NCI-H128 (cell line): ENCODE measurements around the gene AACS.
"Not testable (repeated sequence)": the region's sequence is repeated elsewhere in the genome, so short reads cannot be mapped to it uniquely, and the experiment has no call there.

ENCODE experiments used
- DNase-seq: peaks from one replicate; lab custom pipeline; 2025; ENCODE audit not compliant: unreplicated experiment; lab: John Stamatoyannopoulos, UW

AACS gene

DNA sequence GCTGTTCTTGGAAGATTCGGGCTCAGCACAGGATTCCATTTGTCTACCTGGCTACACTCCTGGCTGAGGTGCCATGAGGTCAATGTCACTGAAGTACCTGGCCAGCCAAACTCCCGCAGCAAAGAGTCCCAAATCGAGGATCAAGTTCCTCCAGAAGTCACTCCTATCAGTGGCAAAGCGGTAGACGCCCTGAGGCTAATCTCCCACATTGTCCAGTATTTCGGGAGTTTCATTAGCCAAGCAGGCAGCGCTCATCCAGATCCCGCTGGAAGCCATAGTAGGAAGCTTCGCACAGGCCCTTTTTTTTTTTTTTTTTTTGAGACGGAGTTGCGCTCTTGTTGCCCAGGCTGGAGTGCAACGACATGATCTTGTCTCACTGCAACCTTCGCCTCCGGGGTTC lies 8.9 kb upstream of the AACS start:
- no peak for DNase-seq

DNA sequence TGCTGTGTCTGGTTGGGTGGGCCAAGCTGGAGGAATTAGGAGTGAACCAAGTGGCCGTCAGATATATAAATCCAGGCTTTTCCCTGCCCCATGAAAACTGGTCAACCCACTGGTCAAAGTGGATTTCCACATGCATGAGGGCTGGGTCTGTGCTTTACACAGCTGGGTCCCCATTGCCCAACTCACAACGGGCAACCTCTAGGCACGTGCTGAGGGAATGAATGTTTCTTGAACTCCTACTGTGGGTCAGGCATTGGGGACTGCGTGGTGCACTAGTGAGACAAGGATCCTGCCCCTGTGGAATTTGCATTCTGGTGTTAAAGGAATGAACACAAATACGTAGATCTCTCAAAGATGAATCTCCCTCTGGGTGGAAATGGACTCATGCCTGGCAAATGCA lies 7.5 kb upstream of the AACS start:
- DNase-seq, result no peak

DNA sequence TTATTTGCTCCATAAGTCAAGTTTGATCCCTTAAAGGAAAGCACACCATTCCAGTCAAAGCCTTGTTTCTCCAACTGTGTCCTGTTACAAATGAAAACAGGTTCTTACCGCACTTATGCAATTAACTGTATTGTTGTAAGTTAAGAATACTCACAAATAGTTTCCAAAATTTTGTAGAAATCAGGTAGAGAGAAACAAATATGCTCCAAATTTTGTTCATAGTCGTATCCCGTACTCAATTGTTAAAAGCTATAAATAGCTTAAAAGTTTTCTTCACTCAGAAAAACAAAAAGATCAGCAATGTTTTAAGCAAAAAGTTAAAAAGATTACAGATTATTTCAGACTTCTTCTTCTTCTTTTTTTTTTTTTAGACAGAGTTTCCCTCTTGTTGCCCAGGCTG lies 4.0 kb upstream of the AACS start:
- no peak for DNase-seq

DNA sequence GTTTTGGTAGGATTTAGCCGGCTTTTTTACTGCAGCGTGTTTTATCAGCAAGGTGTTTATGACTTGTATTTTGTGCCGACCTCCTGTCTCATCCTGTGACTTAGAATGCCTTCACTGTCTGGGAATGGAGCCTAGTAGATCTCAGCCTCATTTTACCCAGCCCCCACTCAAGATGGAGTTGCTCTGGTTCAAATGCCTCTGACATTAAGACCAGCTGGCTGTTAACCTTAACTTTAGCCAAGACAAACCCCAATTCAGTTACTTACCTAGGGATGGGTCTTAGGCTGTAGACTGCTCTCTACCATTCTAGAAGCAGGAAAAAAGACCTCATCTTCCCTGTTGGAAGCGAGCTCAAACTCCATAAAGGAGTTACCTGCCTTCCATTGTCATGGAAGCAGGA lies 1.7 kb upstream of the AACS start:
- DNase-seq, result not testable (repeated sequence)

DNA sequence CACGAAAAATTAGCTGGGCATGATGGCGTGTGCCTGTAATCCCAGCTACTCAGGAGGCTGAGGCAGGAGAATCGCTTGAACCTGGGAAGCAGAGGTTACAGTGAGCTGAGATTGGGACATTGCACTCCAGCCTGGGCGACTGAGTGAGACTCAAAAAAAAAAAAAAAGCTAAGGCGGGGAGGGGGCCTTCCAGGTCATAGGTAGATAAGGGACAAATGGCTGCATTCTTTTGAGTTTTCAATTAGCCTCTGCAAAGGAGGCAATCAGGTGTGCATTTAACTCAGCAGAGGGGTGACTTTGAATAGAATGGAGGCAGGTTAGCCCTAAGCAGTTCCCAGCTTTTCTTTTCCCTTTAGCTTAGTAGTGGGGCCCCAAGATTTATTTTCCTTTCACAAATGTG lies 743 bp upstream of the AACS start:
- no peak for DNase-seq

DNA sequence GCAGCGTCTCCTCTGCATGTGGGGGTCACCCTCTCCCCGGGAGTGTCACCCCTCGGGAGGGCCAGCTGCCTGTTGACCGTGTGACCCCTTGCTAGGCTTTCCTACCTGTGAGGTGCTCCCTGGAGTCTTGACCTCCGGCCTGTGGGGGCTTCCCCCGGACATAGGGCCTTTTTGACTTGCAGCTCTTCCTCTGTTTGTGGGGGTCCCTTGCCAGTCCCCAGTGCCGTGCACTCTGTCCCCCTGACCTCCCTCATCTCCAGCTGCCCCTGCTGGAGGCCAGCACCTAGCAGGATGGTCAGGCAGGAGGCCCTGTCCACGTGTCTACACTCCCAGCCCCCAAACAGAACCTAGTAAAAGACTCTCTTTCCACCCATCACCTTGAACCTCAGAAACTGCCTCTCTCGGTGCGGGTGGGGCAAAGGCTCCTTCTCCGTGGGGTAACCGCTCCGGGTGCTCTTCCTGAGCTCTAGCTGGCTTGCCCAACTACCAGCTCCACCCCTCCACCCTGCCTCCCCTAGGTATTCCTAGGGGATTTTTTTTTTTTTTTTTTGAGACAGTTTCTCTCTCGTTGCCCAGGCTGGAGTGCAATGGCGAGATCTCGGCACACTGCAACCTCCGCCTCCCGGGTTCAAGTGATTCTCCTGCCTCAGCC lies 810 bp downstream of the AACS start:
- no peak for DNase-seq

DNA sequence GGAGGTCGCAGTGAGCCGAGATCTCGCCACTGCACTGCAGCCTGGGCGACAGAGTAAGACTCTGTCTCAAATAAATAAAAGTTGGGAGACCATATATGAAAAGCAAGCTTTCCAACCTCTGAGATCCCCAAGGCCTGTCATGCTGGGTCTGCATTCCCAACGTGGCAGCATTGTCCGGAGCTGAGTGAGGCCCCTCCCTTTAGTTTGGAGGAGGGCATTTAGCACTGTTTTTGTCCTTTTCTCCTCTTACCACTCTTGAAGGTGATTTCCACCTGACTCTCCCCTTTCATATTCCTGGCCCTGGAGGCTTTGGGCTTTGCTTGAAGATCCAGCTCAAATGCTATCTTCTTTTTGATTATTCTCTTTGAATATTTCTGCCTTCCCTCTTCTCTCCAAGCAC lies 3.2 kb downstream of the AACS start:
- DNase-seq, result no peak

DNA sequence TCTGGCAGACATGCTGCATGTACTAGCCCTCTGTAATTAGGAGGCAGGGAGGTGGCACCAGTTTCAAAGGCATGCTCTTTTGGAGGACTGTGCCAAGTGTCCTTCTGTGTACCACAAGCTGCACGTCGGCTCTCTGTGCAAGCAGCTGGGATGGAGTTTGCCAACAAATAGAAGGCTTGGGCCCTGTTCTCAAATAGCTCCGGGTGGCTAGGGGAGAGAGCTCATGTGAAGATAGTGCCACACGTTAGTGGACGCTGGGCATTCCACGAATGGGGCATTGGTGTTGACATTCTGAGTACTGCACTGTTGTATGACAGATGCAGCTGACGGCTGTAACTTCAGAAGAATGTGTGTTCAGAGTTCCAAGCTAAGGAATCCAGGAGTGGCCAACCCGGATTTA lies 4.4 kb downstream of the AACS start:
- DNase-seq, result no peak

DNA sequence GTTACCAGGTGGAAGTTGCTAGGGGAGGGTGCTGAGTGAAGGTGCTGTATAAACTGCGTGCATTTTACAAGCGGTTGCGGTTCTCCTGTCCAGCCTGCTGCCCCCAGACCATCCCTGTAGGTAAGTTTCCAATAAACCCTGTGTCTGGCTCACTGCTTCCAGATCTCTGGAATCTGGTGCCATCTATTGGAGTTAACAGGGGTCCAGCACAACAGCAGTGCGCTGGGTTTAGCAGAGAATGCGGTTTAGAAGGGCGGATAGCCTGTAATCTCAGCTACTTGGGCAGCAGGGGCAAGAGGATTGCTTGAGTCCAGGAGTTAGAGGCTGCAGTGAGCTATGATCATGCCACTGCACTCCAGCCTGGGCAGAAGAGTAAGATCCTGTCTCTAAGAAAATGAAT lies 4.9 kb downstream of the AACS start:
- DNase-seq, result no peak

DNA sequence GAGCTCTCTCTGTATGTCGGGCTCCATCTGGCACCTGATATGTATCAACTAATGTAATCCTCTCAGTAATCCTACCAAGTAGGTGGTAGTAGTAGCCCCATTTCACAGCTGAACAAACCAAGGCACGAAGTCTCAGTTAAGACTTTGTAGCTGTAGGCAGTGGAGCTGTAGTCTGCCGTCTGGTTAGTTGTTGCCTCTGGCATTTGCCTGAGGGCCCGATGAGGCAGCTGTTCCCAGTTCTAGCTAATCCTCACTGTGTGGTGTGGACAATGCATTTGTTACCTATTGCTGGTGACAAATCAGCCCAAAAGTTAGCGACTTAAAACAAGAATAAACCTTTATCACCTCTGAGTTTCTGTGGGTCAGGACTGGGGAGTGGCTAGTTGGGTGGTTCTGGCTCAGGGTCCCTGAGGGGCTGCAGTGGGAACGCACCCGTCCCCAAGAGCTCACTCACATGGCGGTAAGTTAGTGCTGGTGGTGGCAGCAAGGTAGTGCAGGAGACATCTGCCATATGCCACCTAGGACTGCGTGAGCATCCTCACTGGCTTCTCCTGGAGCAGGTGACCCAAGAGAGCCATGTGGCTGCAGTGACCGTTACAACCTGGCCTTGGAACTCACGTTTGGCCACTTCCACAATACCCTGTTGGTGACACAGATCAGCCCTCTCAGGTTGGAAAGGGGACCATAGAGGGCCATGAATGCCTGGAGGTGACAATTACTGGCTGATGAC lies 5.6 kb downstream of the AACS start:
- DNase-seq, result no peak

DNA sequence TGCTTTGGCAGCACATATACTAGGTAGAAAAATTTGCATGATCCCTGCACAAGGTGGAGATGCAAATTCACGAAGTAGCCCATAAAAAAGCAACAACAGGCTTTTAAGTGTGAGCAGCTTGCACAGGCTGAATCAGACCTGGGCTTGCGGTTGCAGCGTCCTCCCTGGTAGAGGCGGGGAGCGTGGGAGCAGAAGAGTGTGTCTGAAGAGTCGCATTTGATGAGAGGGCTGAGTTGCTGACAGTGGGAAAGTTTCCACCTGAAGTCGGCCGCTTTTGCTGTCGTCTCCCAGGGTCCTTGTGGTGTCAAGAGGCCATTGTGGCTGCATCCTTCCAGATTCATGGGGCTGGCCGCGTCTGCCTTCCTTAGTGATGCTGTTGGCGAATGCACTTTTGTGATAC lies 6.2 kb downstream of the AACS start:
- DNase-seq, result no peak

DNA sequence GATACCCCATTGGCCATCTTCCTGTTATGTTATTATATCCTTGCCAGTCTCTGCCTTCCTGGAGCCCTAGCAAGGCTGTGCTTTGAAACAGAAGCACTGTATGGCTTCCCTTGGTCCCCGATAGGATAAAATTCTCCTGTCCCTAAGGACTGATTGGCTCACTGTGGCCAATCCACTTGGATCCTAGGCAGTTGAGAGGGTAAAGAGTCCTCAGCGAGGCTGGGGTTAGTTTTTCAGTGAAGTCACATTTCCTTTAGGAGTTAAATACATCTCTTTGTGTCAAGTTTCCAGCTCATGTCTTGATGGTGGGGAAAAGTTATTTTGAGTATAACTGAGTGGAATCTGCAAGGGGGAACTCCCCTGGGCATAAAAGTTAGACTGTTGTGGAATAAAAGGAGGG lies 7.3 kb downstream of the AACS start:
- DNase-seq, result no peak

DNA sequence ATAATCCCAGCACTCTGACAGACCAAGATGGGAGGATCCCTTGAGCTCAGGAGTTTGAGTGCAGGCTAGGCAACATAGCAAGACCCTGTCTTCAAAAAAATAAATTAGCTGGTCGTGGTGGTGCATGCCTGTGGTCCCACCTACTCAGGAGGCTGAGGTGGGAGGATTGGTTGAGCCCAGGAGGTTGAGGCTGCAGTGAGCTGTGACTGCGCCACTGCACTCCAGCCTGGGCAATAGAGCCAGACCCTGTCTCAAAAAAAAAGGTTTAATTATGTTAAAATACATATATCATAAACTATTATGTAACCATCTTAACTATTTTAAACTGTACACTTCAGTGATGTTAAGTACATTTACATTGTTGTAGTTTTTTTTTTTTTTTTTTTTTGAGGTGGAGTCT lies 9.1 kb downstream of the AACS start:
- not testable (repeated sequence) for DNase-seq

DNA sequence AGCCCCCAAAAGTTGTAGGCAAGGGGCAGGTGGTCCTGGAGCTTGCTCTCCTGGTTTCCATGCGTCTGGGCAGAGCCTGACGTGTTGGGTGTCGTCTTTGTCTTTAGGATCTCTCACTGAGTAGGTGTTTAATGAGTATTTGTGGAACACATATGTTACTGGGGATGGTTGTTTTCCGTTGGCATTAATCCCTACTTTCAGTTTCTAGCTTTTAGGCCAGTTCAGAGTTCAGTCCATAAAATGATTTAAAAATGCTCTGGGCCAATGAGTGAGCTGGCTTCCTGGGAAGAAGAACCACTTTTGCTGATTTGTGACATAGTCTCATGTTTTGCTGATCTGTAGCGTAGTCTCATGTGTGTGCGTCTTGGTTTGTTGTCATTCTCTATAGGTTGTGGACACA lies 10.9 kb downstream of the AACS start:
- no peak for DNase-seq

DNA sequence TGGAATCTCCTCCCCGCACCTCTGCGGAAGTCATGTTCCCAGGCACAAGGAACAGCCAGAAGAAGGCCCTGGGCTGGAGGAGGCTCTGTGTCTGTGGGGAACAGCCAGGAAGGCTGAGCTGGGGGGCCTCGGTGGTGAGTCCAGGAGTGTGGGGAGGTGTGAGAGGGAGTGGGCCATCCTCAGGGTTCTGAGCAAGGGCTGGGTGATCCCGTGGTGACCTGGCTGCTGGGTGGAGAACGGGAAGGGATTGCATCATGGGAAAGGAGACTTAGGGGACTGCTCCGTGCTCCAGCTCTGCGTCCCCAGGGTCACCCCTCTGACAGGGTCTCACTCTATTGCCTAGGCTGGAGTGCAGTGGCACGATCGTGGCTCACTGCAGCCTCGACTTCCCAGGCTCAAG lies 13.8 kb downstream of the AACS start:
- no peak for DNase-seq

DNA sequence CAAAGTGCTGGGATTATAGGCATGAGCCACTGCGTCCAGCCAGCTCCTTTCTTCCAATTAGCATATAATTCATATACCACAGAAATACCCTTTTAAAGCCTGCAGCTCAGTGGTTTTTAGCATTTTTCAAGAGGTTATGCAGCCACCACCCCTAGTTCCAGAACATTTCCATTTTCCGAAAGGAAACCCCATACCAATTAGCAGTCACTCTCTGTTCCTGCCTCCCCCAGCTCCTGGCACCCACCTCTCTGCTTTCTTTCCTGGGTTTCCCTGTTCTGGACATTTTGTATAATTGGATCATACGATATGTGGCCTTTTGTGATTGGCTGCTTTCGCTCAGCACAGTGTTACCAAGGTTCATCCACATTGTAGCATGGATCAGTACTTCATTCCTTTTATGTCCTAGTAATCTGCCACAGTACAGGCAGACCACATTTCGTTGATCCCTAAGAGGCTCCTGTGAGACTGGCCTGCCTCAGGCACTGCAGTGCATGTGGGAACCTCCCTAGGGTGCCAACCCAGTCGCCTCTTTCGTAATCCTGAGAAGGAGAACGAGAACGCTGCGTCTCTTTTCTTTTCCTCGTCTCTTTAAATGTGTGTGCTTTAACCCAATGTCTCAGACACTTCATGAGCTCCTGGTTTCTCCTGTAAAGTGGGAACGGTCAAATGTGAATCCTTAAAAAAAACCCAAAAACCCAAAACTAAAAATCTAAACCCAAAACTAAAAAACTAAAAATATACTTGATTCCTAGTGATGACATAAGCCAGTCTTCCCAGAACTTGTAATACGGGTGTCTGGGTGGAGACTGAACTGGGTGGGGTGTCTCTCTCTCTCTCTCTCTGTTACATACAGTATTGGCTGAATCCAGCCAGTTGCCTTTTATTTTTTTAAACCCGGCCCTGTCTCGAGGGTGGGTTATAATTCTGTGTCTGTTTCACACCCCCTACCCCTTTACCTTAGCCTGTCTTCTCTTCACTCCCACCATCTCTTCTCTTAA lies 14.7 kb downstream of the AACS start:
- no peak for DNase-seq

DNA sequence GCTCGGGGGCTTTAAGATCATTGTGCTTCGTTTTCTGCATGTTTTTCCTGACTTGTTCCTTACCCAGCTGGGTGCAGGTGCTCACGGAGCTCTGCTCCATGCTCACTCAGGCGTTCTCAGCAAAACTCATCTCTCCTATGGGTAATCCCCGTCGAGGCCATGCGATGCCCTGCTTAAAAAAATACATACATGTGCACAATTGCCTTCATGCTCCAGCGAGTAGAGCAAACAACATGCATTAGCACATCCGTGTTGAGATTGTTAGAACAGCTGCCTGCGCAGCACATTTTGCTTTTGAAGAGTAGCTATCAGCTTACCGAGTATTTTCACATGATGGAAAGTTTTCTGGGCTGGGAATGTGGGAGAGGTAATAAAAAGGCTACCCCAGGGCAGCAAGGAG lies 16.2 kb downstream of the AACS start:
- DNase-seq, result peak; percentile 97

DNA sequence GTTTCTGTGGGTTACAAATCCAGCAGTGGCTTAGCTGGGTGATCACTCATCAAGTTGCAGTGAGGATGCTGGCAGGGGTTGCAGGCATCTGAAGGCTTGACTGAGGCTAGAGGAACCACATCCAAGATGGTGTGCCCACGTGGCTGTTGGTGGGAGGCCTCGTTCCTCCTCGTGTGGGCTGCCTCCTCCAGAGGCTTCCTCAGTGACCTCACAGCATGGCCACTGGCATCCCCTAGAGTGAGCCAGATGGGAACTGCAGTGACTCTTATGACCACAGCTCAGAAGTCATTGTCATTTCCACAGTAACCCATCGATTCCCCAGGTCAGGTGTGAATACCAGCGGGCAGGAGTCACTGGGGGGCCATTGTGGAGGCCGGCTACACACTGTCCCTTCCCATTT lies 17.8 kb downstream of the AACS start:
- no peak for DNase-seq

DNA sequence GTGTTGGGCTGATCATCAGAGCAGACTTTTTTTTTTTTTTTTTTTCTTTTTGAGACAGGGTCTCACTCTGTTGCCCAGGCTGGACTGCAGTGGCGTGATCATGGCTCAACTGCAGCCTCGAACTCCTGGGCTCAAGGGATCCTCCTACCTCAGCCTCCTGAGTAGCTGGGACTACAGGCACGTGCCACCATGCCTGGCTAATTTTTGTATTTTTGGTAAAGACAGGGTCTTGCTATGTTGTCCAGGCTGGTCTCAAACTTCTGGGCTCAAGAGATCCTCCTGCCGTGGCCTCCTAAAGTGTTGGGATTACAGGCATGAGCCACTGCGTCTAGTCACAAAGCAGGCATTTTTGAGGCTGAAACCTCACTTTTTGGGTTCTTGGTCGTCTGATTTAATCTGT lies 23.0 kb downstream of the AACS start:
- not testable (repeated sequence) for DNase-seq

DNA sequence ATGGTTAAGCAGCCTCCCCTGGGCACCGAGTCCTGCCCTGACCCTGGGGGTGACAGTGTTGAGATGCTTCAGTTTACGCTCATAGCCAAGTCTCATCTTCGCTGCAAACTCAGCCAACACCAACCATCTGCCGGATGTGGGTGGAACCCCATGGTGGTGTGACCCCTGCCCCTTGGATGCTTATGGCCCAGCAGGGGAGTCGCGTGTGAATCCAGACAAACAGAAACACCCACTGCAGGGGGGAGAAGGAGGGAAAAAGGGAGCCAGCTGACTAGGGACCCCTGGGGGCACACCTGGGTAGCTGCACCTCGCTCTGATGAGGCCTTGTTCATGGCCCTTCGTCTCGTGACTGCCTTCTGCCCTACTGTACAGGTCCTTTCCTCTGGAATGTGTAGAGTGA lies 23.8 kb downstream of the AACS start:
- no peak for DNase-seq

DNA sequence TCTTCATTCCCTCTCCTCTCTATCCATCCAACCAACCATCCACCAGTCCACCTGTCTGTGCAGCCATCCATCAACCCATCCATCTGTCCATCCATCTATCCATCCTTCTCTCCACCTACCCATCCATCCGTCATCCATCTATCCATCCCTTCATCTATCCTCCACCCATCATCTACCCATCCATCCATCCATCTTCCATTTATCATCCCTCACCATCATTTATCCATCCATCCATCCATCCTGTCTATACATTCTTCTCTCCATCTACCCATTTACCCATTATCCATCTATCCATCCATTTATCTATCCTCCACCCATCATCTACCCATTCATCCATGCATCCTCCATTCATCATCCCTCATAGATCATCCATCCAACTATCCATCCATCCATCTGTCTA lies 24.4 kb downstream of the AACS start:
- DNase-seq, result no peak

DNA sequence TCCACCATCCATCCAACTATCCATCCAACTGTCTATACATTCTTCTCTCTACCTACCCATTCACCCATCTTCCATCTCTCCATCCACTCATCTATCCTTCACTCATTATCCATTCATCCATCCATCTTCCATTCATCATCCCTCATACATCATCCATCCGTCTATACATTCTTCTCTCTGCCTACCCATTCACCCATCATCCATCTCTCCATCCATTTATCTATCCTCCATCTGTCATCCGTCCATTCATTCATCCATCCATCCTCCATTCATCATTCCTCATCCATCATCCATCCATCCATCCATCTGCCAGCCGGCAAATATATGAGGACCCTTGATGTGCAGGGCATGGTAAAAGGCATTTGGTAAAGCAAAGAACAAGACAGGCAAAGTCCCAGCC lies 25.2 kb downstream of the AACS start:
- no peak for DNase-seq
